Activated CD4-positive, CD25-positive, alpha-beta regulatory T cell treated with anti-CD3 and anti-CD28 coated beads, Interleukin-2, amount 50 U/mL, for 16 hours (primary cell): ENCODE measurements around the gene GARNL3.

Experiments used
- DNase-seq: peaks from one replicate; pipeline ENCODE4 v3.0.0-alpha.2; 2020; ENCODE audit warnings: low read depth, low spot score

Gene GARNL3, protein sequence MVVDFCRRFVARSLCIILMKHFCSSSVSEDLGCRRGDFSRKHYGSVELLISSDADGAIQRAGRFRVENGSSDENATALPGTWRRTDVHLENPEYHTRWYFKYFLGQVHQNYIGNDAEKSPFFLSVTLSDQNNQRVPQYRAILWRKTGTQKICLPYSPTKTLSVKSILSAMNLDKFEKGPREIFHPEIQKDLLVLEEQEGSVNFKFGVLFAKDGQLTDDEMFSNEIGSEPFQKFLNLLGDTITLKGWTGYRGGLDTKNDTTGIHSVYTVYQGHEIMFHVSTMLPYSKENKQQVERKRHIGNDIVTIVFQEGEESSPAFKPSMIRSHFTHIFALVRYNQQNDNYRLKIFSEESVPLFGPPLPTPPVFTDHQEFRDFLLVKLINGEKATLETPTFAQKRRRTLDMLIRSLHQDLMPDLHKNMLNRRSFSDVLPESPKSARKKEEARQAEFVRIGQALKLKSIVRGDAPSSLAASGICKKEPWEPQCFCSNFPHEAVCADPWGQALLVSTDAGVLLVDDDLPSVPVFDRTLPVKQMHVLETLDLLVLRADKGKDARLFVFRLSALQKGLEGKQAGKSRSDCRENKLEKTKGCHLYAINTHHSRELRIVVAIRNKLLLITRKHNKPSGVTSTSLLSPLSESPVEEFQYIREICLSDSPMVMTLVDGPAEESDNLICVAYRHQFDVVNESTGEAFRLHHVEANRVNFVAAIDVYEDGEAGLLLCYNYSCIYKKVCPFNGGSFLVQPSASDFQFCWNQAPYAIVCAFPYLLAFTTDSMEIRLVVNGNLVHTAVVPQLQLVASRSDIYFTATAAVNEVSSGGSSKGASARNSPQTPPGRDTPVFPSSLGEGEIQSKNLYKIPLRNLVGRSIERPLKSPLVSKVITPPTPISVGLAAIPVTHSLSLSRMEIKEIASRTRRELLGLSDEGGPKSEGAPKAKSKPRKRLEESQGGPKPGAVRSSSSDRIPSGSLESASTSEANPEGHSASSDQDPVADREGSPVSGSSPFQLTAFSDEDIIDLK

DNA sequence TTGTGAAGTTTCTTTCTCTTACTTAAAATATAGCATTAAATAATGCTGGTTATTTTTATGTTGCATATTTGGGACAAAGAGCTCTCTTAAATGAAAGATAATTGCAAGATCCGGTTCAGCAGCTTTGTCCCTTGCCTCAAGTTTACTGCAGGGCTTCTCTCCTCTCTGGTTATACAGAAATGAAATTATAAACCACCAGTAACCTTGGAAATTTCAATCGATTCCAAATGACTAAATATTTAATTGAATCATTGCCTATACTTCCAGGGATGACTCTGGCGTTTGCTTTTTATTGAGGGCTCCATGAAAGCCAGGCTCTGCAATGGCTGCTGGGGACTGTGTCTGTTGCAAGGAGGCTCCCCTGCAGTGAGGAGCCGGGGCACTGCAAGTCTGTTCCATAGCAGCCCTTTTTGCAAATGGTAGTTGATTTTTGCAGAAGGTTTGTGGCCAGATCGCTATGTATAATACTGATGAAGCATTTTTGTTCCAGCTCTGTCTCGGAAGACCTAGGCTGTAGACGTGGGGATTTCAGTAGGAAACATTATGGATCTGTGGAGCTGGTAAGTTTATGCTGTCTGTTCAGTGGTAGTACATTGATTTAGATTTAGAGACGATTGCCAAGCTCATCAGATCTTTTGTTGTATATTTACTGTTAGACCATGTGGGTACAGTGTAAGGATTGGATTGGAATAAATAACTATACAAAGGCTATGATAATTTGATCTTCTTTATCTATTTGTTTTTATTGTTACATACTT, at the start of gene GARNL3:
GARNL3 (plus strand) TSS at position 313 of the 758 bp plus-strand sequence; CDS start at position 417, 104 bp downstream.
- no peak for DNase-seq

GRCh38 chr9:127215268-127216209, 49.0 kb upstream of the GARNL3 start:
- DNase-seq = no peak

- no peak for DNase-seq
These were observed 48.2 kb upstream of the GARNL3 start for GRCh38 chr9:127216210-127216887.

DNA sequence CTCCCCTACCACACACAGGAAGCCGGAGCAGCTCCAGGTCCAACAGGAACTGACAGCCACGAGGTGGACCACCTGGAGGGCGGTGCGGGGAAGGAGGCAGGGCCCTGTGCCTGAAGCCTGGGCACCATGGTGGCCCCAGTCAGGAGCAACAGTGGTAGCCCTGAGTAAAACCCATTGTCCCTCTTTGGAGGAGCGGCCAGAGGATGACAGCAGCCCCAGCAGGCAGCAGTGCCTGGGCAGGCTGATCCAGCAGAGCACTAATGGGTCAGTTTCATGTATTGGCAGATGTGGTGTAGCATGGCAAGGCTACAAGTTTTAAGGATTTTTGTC, 47.7 kb upstream of the GARNL3 start:
- DNase-seq = no peak

DNA sequence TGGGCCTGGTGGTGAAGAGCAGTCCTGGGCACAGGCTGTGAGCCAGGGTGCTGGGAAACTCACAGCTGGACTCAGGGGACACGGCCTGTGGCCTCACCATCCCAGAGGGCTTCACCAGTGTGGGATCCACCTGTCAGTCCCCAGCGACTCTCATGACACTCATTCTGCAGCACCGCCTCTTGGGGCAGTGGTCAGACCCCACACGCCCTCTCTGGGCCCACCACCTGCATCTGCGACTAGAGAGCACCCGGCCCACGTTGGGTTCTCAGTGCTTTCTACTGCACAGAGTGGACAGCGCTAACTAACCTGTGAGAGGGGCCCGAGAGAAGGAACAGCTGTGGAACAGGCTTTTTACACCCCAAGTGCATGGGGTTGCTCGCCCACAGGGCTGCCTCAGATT, 45.8 kb upstream of the GARNL3 start:
- DNase-seq = no peak

DNA sequence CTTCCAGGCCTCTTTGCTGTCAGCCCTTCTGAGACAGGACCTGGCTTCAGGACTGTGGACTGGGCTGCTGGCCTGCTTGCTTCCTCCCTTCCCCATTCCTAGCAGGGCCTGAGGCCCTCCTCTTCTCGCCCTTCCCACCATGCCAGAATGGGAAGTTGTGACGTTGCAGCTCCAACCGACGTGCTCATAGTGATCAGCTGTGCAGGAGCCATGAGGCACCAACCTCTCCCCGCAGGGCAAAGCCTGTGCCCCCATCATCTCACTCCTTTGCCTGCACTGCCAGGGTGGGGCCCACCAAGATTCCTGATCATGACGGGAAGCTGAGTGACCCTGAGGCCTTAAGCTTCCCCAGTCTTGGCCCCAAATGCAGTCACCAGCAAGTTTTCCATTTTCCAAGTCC, 45.1 kb upstream of the GARNL3 start:
- no peak for DNase-seq

GRCh38 chr9:127221695-127222094, 42.9 kb upstream of the GARNL3 start:
- no peak for DNase-seq

GRCh38 chr9:127222388-127223095, 42.0 kb upstream of the GARNL3 start:
- DNase-seq = no peak

GRCh38 chr9:127223266-127223665, 41.3 kb upstream of the GARNL3 start:
- no peak for DNase-seq

DNA sequence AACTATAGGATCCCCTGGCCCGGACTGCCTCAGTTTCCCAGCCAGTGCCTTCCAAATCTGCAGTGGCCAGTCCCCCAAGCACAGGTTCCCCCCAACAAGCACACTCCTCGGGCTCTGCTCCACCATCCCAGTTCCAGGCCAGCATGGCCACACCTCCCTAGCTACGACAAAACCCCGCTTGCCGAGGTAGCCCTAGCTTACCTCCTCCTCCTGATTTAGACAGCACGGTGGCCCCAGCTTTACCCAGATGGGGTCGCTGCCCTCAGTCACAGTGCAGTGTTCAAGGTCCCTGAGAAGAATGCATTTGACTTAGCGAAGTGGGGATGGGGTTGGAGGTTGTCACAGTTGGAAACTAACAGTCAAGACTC, 40.8 kb upstream of the GARNL3 start:
- DNase-seq = no peak

- DNase-seq = peak; percentile 69
These were observed 40.2 kb upstream of the GARNL3 start for GRCh38 chr9:127224178-127224882.

- DNase-seq = peak; percentile 79
These were observed 39.5 kb upstream of the GARNL3 start for GRCh38 chr9:127224883-127225739.

GRCh38 chr9:127225801-127226625, 38.6 kb upstream of the GARNL3 start:
- DNase-seq = no peak

GRCh38 chr9:127229691-127230417, 34.7 kb upstream of the GARNL3 start:
- DNase-seq = no peak

DNA sequence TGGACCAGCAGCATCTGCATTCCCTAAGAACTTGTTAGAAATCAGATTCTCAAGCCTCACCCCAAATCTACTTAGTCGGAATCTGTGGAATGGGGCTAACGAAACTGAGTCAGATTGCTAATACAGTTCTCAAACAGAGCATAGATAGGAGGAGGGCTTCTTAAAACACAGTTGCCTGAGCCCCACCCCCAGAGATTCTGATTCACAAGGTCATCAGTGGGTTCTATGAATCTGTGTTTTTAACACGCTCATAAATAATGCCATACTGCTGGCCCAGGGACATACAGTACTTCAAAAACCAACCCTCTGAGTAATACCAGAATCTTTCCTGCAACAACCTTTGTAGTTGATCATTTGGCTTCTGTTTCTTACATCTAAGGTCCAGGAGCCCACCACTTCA, 32.9 kb upstream of the GARNL3 start:
- no peak for DNase-seq

GRCh38 chr9:127232833-127233549, 31.6 kb upstream of the GARNL3 start:
- DNase-seq = no peak
